SU-DHL-6 (cell line): Measurements from ENCODE around the gene TMEM232.

Source experiments
- CTCF ChIP-seq: fragments of 200-600 bp; sonication (generic); IDR thresholded peaks from one replicate; pipeline ENCODE4 v1.5.1; 2017; ENCODE audit warnings: antibody characterized with exemption, mild to moderate bottlenecking, low read length, moderate library complexity; ENCODE audit not compliant: insufficient read depth, poor library complexity, severe bottlenecking
- EZH2phosphoT487 ChIP-seq: fragments of 200-600 bp; sonication (generic), shearing (Covaris generic); conservative IDR thresholded peaks from 2 replicates; pipeline ENCODE4 v1.6.1; 2018; ENCODE audit warnings: mild to moderate bottlenecking, antibody characterized with exemption, low read length, moderate library complexity, mixed read lengths

DNA sequence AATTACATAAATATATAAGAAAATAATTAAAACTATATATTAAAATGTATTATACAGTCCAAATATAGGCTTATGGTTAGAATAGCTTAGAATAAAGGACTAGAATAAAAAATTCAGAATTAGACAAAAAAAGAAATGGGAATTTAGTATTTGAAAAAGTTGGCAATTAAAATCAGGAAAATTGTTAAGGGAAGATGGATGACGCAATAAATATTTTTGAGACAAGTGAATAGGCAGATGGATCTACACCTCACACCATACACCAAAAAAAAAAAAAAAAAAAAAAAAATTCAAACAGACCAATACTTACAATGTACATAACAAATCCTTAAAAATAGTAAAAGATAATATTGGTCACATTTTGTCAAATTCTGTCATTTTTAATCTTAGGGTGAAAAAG lies 200.7 kb downstream of the TMEM232 start:
- TF ChIP-seq CTCF (no peak), EZH2phosphoT487 (no peak)
